Sigmoid colon (tissue), 7 donors: ENCODE results near the gene CNPY4. TPM values are rescaled to one million over a fixed set of nuclear protein-coding genes. Genes with fewer than 3 reads are reported as not detected.

Experiments used
- DNase-seq: peaks from one replicate; pipeline ENCODE4 v3.0.0-alpha.2; 2019
- H3K27ac ChIP-seq, 4 donors: fragments of 200-600 bp; sonication (generic); one replicate each; pipeline ENCODE4 v1.5.1; 2016 to 2019; ENCODE audit warnings: mild to moderate bottlenecking in 1 of 4
- H3K27me3 ChIP-seq, 3 donors: fragments of 200-600 bp; sonication (generic); one replicate each; pipeline ENCODE4 v1.5.1; 2019; ENCODE audit warnings: mild to moderate bottlenecking in 1 of 3
- H3K36me3 ChIP-seq, 4 donors: fragments of 200-600 bp; sonication (generic); one replicate each; pipeline ENCODE4 v1.5.1; 2016 to 2019
- H3K4me1 ChIP-seq, 4 donors: fragments of 200-600 bp; sonication (generic); one replicate each; pipeline ENCODE4 v1.5.1; 2017 to 2019
- H3K4me3 ChIP-seq, 4 donors: fragments of 200-600 bp; sonication (generic); one replicate each; pipeline ENCODE4 v1.5.1; 2017 to 2019; ENCODE audit warnings: mild to moderate bottlenecking in 2 of 4, moderate library complexity in 1 of 4
- H3K9me3 ChIP-seq, 4 donors: fragments of 200-600 bp in 3 of 4; sonication (generic) in 3 of 4; one replicate each; pipeline versions ENCODE4 v1.5.1 to v1.6.1; 2013 to 2019
- CTCF ChIP-seq, 4 experiments: fragments of 450-650 bp in 3 of 4; fragments of 200-600 bp in 1 of 4; IDR thresholded peaks; one replicate each; pipeline ENCODE4 v1.5.1; 2016 to 2019; ENCODE audit warnings: antibody characterized with exemption in 4 of 4, mild to moderate bottlenecking in 3 of 4, moderate library complexity in 2 of 4
- EP300 ChIP-seq, 4 donors: sonication (generic); formaldehyde crosslinking; IDR thresholded peaks; one replicate each; pipeline ENCODE4 v1.6.1; 2017; ENCODE audit warnings: antibody characterized with exemption in 4 of 4
- POLR2A ChIP-seq, 2 donors: fragments of 450-650 bp; IDR thresholded peaks; one replicate each; pipeline ENCODE4 v1.6.1; 2016; ENCODE audit warnings: antibody characterized with exemption in 2 of 2, mild to moderate bottlenecking in 2 of 2, moderate library complexity in 2 of 2
- POLR2AphosphoS5 ChIP-seq, 4 donors: sonication (generic); formaldehyde crosslinking; IDR thresholded peaks; one replicate each; pipeline ENCODE4 v1.6.1; 2017; ENCODE audit warnings: antibody characterized with exemption in 4 of 4
- WGBS, 2 donors: extraction: QIAGEN DNeasy Blood & Tissue Kit; methylation state at CpG; one replicate each; pipeline ENCODE4 v1.1.7; 2013; 5-methylcytosine and 5-hydroxymethylcytosine counted together
- intact Hi-C: fragments of 100-400 bp; cut with DNase I; formaldehyde crosslinking; loops from one replicate; pipeline ENCODE4 v1.15.1; 2023
- polyA plus RNA-seq, 3 donors: library from polyadenylated mRNA; stranded (reverse); fragments of 200-250 nt; gene quantifications; one replicate each; pipeline ENCODE4 v1.2.3, GENCODE V29; 2013
- total RNA-seq, 4 donors: library from RNA; depleted of rRNA; stranded (reverse); fragments of >200 nt; gene quantifications; one replicate each; pipeline ENCODE4 v1.1.0, GENCODE V29; 2016
- donor health status: healthy with polysubstance abuse.
- donor health status: Bipolar disorder and iron deficiency.
- donor health status: healthy.

The CNPY4 gene
- total and polyA plus RNA-seq, 7 donors = 4.4 to 26.6 (median 14.2) TPM

DNA sequence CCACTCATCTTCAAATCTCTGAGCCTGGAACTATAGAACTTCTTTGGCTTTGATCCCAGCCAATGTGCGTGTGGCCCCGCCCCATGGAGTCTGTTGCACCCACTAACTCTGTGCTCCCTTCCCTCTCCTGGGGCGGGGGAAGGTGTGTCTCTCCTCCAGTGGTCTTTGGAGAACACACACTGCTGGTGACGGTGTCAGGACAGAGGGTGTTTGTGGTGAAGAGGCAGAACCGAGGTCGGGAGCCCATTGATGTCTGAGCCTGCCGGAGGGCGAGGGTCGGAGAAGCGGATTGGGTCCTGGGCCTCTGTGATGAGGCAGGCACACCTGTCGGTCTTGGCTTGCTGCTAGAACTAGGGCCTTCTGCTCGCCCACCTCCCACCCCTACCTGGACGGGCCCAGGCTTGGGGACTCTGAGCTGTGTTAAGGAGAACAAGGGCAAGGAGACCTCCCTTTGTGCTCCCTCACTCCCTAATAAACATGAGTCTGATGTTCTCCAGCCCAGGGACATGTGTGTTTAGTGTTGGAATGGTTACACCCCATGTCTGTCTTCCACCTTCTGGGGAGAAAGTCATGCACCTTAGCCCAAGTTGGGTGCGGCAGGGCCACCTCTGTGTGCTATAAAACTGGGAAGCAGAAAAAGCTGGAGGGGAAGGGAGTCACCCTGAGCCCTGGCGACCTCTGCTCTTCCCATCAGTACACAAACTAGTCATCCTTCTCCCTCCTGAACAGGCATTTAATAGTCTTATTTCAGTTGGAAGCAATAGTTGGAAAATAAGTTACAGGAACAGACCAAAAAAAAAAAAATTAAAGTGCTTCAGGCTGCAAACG, 34.5 kb downstream of the CNPY4 start:
- no peak for DNase-seq
- H3K36me3 ChIP-seq = peaks cover 0 to 50% (median 22%) of the 10 kb centered on the region in 4 donors
- peaks cover 0 to 35% (median 25%) of the 10 kb centered on the region in 4 donors for H3K4me1 ChIP-seq
- WGBS, 2 donors = 16 to 64% methylated on average over 16 of the region's 16 CpGs
- H3K9me3 ChIP-seq = no peaks in the 10 kb centered on the region
- peak overlapping the region in 2 of 4 donors; percentile 2 to 36 for H3K27ac ChIP-seq
- intact Hi-C loops = no loop called here
- no peaks in the 10 kb centered on the region for H3K27me3 ChIP-seq
- H3K4me3 ChIP-seq = no peak overlapping the region
- no peak for TF ChIP-seq POLR2A (IDR thresholded peaks at IDR 0.05)
- TF ChIP-seq EP300 (IDR thresholded peaks at IDR 0.05) = no peak
- TF ChIP-seq CTCF (IDR thresholded peaks at IDR 0.05) = no peak
- TF ChIP-seq POLR2AphosphoS5 (IDR thresholded peaks at IDR 0.05) = no peak

DNA sequence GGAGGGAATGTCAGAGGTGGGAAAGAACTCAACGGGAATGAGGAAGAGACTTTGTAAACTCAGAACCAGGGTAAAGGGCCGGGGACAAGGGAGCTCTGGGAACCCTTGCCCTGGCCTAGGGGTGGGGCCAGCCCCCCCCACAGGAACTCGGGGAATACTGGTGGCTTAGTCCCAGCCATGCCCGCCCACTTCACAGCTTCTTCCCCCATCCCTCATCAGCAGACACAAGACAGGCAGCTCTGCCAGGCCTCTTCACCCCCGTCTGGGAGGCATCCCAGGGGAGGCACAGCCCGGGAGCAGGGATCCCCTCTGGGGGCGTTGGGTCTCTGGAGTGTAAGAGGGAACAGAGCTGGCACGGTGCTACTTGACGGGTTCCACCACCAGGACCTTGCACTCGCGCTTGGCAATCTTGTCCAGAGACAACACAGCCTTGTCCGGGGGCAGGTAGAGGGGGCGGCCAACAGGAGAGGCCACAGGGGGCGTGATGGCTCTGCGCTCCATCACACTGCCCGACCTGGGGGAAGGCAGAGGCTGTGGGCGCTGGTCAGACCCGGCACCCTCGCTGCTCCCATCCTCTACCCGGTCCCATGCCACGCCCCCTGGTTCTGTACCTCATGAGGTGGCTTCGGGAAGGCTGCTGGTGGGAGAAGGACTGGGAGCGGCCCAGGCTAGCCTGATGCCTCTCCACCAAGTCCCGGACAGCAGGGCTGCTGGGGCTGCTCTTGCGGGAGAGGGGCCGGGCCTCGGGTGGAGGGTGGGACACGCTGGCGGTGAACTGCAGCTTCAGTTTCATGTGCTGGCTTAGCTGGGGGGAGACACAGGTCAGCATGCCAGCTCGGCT, 35.4 kb downstream of the CNPY4 start:
- TF ChIP-seq POLR2AphosphoS5 (IDR thresholded peaks at IDR 0.05) = no peak
- TF ChIP-seq POLR2A (IDR thresholded peaks at IDR 0.05) = no peak
- no peak for TF ChIP-seq EP300 (IDR thresholded peaks at IDR 0.05)
- TF ChIP-seq CTCF (IDR thresholded peaks at IDR 0.05) = no peak
- Histone ChIP-seq H3K27me3 (no peaks in the 10 kb centered on the region), H3K36me3 (peaks cover 0 to 50% (median 22%) of the 10 kb centered on the region in 4 donors), H3K4me3 (no peak overlapping the region), H3K27ac (peak overlapping the region in 1 of 4 donors; percentile 36), H3K4me1 (peaks cover 0 to 30% (median 19%) of the 10 kb centered on the region in 4 donors), H3K9me3 (no peaks in the 10 kb centered on the region)
- no peak for DNase-seq
- intact Hi-C loops = no loop called here
- WGBS, 2 donors = 35 to 74% methylated on average over 30 of the region's 30 CpGs

DNA sequence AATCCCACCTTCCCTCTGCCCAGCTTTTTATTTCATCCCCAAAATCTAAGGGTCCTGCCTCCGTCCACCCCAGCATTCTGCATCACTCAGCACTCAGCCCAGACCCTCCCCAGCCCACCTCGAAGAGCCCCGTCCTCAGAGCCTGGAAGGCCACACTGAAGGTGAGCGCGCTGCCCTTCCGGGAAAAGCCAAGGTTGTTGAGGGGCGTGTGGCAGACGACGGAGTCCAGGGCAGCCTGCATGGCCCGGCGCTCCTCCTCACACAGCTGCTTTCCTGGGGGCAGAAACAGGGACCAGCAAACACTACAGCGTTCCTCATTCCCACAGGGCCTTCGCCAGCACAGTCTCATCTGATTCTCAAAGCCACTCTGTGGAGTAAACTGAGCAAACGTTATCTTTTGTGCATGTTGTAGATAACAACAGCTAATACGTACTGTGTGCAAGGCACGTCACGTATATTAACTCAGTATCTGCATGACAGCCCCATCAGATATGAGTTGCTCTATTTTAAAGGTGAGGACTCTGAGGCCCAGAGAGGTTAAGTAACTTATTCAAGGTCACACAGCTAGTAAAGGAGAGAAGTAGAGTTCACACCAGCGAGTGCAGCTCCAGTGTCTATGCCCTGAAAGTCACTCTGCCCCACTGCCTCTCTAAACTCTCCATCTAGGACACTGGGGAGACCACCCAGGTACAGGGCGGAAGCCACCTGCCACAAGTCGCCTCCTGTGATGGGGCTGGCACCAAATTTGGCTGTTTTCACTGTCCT, 36.3 kb downstream of the CNPY4 start:
- TF ChIP-seq POLR2A (IDR thresholded peaks at IDR 0.05) (no peak), CTCF (IDR thresholded peaks at IDR 0.05) (no peak), POLR2AphosphoS5 (IDR thresholded peaks at IDR 0.05) (no peak), EP300 (IDR thresholded peaks at IDR 0.05) (no peak)
- H3K27ac ChIP-seq = no peak overlapping the region
- intact Hi-C loops = no loop called here
- H3K9me3 ChIP-seq = no peaks in the 10 kb centered on the region
- 68 to 85% methylated on average over 20 of the region's 20 CpGs for WGBS, 2 donors
- H3K4me1 ChIP-seq = peaks cover 0 to 28% (median 16%) of the 10 kb centered on the region in 4 donors
- DNase-seq = no peak
- peaks cover 0 to 50% (median 22%) of the 10 kb centered on the region in 4 donors for H3K36me3 ChIP-seq
- H3K4me3 ChIP-seq = no peak overlapping the region
- no peaks in the 10 kb centered on the region for H3K27me3 ChIP-seq

- intact Hi-C loops = no loop called here
- Histone ChIP-seq H3K27ac (no peak overlapping the region), H3K4me1 (peaks cover 0 to 28% (median 16%) of the 10 kb centered on the region in 4 donors), H3K4me3 (no peak overlapping the region), H3K27me3 (no peaks in the 10 kb centered on the region), H3K9me3 (no peaks in the 10 kb centered on the region), H3K36me3 (peaks cover 0 to 43% (median 22%) of the 10 kb centered on the region in 4 donors)
- DNase-seq = no peak
- TF ChIP-seq POLR2AphosphoS5 (IDR thresholded peaks at IDR 0.05) = no peak
- TF ChIP-seq EP300 (IDR thresholded peaks at IDR 0.05) = no peak
- TF ChIP-seq CTCF (IDR thresholded peaks at IDR 0.05) = no peak
- no peak for TF ChIP-seq POLR2A (IDR thresholded peaks at IDR 0.05)
- 77 to 86% methylated on average over 16 of the region's 16 CpGs for WGBS, 2 donors
These were observed 37.1 kb downstream of the CNPY4 start for GRCh38 chr7:100156331-100157068.
